C1 segment of cervical spinal cord (tissue), 14 donors: Measurements from ENCODE around the gene SCYL2.
A peak's percentile ranks its signal among the peaks of the same experiment; 100 is the strongest.
"Not testable (repeated sequence)": the region's sequence is repeated elsewhere in the genome, so short reads cannot be mapped to it uniquely, and the experiment has no call there.

Experiments
- DNase-seq, 14 donors: peaks; one replicate each; lab custom pipeline; 2025; lab: John Stamatoyannopoulos, UW

SCYL2 gene

GRCh38 chr12:100263131-100263530, 3.8 kb upstream of the SCYL2 start:
- DNase-seq, result no peak

DNA sequence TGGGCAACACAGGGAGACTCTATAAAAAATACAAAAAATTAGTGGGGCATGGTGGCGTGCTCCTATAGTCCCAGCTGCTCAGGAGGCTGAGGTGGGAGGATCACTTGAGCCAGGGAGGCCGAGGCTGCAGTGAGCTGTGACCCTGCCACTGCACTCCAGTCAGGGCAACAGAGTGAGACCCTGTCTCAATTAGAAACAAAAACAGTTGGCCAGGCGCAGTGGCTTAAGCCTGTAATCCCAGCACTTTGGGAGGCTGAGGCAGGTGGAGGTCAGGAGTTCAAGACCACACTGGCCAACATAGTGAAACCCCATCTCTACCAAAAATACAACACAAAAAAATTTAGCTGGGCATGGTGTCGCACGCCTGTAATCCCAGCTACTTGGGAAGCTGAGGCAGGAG, 1.9 kb upstream of the SCYL2 start:
- DNase-seq, result not testable (repeated sequence)

DNA sequence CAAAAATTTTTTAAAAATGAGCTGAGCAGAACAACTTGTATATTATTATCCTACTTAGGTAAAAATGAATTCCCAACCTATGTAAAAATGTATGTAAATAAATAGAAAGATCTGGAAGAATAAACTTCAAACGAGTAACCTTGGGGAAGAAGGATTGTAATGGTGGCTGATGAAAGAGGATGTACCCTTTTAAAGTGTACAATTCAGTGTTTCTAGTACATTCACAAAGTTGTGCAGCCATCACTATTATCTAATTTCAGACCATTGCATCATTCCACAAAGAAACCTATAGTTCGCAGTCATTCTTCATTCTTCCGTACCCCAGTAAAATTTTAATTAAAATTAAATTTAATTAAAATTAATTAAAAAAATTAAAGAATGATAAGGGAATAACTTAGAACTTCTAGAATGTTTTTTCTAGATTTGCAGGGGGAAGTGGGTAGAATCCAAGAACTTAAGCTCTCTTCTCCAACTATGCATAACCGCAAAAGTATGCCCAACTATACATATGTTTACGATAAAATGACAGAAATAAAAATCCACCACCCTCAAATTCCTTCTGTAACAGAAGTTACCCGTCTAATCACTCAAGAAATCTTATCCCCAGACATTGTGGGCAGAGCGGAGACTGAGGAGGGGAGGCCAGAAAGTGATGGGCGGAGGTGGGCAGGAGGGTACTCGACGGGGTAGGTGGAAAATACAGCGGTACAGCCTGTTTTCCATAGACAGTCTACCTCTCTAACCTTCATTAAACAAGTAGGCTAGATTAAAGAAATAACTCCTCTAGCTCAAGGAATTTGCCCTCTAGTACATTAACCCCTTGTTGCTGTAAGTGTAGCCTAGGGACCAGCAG, 1.0 kb upstream of the SCYL2 start:
- no peak for DNase-seq

GRCh38 chr12:100266585-100266834, 467 bp upstream of the SCYL2 start:
- DNase-seq, result no peak

DNA sequence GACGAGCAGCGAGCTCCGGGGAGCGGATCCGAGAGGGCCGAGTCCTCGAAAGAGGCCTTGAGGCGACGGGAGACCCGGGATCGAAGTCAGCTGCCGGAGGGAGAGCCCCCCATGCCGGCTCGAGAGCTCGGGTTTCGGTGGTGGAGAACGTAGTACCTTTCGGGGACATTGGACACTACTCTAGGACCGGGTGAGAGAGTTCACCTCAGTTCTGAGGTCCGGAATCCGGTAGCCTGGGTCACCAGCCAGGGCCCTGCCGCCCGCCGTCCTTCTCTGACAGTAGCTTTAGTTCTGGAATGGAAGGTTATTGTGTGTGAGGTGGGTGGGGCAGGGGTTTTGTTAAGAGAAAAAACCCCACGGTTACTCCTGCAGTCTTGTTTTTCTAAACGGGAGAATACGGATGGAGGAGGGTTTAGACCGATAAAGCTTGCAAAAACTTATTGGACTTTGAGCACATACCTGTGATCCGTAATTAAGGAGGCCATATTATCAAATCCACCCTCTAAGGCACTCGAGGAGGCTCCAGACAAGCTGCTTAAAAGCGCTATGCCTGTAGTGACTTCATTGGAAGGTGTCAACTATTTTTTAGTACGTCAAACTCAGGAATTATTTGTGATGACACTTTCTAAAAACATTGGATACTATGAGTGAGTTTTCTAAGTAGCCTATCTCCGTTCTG, 765 bp downstream of the SCYL2 start:
- peak in 5 of 14 donors; percentile 38 to 71 (median 62) for DNase-seq

DNA sequence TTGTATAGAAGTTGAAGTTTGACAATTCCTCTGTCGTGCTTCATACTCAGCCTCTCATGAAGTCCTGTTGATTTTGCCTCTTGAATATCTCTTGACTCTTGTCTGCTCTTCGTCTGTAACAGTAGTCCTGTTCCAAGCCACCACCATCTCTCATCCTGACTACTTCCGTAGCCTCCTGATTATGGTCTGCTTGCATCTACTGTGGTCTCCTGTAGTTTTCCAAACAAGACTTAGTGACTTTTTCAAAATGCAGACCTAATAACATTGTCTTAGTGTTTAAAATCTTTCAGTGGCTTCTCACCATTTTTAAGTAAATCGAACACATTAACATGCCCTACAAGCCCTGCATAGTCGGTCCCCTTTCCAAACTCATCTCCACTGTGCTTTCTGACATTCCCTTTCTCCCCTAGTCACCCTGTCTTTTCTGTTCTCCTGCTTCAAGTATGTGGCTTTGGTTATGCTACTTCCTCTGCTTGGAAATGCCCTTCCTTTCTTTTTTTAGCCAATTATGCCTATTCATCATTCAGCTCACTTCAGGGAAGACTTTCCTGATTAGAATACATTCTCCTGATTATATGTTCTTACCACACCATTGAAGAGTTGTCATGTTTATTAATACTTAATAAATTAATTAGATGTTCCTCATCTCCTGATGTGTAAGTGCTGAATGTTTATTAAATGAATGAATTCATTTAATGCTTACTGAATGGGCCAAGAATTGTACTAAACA, 2.0 kb downstream of the SCYL2 start:
- DNase-seq, result no peak

- no peak for DNase-seq
These were observed 6.8 kb downstream of the SCYL2 start for GRCh38 chr12:100273782-100274181.

GRCh38 chr12:100274291-100274690, 7.3 kb downstream of the SCYL2 start:
- no peak for DNase-seq

- no peak for DNase-seq
These were observed 12.2 kb downstream of the SCYL2 start for GRCh38 chr12:100279159-100279558.

DNA sequence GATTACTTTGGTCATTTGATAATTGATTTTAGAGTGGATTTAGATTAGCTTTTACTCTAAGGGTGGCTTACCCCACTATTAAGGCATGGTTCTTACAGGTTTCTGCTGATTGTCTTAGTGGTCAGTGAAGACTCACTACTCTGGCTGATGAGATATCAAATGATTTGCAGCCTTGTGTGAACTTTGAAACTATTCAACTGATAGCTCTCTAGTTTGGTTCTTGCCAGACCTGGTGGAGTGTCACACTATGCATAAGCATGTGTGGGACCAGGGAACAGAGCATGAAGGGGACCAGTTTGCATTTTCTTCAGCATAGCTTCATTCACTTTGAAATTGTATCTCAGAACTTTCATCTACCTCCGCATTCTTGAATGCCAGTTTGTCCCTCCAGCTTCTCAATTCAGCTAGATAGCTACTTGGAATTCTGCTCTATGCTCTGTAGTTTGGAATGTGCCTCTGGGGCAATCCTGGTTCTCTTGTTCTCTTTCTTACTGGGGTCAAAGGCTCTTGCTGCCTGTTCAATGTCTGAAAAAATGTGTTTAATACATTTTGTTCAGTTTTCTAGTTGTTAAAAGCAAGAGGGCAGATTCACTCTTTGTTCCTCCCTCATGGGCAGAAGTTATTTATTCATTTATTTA, 12.7 kb downstream of the SCYL2 start:
- no peak for DNase-seq

DNA sequence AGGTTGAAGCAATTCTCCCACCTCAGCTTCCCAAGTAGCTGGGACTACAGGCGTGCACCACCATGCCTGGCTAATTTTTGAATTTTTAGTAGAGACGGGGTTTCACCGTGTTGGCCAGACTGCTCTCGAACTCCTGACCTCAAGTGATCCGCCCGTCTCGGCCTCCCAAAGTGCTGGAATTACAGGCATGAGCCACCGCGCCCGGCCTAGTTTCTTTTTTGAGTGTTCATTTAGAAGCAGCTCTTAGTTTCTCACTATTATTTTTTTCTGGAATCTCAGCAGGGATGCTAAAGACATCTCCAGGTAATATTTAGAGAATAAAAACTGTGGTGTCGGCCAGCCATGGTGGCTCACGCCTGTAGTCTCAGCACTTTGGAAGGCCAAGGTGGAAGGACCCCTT, 17.6 kb downstream of the SCYL2 start:
- not testable (repeated sequence) for DNase-seq

DNA sequence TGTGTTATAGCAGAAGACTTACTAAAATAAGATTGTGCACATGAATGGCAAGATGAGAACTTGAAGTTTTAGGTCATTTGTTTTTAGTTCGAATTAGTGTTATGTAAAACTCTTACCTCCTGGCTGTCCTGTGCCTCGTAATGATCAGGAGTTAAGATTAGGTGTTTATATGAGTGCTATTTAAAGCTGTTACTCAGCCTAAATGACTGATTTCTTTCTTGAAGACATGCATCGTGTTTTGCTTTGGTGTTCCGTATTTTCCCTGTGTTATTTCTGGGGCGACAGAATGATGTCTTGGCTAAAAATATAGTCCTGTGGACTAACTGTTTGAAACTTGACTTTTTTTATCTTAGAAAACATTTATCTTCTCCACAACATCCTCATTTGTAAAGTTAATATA, 22.1 kb downstream of the SCYL2 start:
- no peak for DNase-seq

GRCh38 chr12:100290016-100290415, 23.0 kb downstream of the SCYL2 start:
- no peak for DNase-seq

DNA sequence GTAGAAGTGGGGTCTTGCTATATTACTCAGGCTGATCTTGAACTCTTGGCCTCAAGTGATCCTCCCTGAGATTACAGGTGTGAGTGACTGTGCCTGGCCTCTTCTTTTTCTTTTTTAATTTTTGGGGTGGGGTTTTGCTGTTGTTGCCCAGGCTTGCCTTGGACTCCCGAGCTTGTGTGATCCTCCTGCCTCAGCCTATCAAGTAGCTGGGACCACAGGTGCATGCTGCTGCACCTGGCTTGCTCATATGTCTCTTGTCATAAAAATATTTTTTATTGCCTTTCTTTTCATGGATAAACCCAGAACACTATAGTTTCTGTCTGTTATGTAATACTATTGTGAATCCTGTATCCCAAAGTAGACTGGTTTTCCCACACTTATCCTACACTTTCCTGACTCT, 26.0 kb downstream of the SCYL2 start:
- no peak for DNase-seq

DNA sequence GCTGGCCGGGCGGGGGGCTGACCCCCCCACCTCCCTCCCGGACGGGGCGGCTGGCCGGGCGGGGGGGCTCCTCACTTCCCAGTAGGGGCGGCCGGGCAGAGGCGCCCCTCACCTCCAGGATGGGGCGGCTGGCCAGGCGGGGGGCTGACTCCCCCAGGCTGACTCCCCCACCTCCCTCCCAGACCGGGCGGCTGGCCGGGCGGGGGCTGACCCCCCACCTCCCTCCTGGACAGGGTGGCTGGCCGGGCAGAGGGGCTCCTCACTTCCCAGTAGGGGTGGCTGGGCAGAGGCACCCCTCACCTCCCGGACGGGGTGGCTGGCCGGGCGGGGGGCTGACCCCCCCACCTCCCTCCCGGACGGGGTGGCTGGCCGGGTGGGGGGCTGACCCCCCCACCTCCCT, 27.4 kb downstream of the SCYL2 start:
- not testable (repeated sequence) for DNase-seq

GRCh38 chr12:100295764-100296555, 29.0 kb downstream of the SCYL2 start:
- peak in 1 of 14 donors; percentile 85 for DNase-seq

GRCh38 chr12:100302081-100302480, 35.1 kb downstream of the SCYL2 start:
- DNase-seq, result no peak

DNA sequence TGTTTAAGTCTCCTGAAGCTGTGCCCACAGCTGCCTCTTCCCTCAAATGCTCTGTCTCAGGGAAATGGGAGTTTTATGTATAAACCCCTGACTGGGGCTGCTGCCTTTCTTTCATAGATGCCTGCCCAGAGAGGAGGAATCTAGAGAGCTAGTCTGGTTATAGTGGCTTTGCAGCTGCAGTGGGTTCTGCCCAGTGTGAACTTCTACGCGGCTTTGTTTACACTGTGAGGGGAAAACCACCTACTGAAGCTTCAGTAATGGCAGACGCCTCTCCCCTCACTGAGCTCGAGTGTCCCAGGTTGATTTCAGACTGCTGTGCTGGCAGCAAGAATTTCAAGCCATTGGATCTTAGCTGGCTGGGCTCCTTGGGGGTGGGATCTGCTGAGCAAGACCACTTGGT, 36.9 kb downstream of the SCYL2 start:
- no peak for DNase-seq

- not testable (repeated sequence) for DNase-seq
These were observed 37.4 kb downstream of the SCYL2 start for GRCh38 chr12:100304334-100304733.

DNA sequence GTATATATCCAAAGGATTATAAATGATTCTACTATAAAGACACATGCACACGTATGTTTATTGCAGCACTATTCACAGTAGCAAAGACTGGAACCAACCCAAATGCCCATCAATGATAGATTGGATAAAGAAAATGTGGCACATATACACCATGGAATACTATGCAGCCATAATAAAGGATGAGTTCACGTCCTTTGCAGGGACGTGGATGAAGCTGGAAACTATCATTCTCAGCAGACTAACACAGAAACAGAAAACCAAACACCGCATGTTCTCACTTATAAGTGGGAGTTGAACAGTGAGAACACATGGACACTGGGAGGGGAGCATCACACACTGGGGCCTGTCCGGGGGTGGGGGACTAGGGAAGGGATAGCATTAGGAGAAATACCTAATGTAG, 41.2 kb downstream of the SCYL2 start:
- not testable (repeated sequence) for DNase-seq

GRCh38 chr12:100311317-100311716, 44.3 kb downstream of the SCYL2 start:
- DNase-seq, result no peak
